ENCODE data around the gene VSTM2L.

Gene VSTM2L

GRCh38 chr20:37943033-37943432 is 40.1 kb downstream of the VSTM2L start:
- Histone ChIP-seq H3K4me1 (ENCODE audit: insufficient read depth, low read length, severe bottlenecking) (peaks cover 7% of the 10 kb centered on the region), H3F3A (ENCODE audit: insufficient read depth, low read length) (no peaks in the 10 kb centered on the region), H2AFZ (ENCODE audit: low read length) (no peak overlapping the region), H3K36me3 (ENCODE audit: insufficient read depth, low read length) (no peaks in the 10 kb centered on the region; the same call in 1 of the 2 replicates), H4K20me1 (ENCODE audit: insufficient read depth, low read length) (no peaks in the 10 kb centered on the region), H3K9me3 (ENCODE audit: low read length) (peaks cover 5% of the 10 kb centered on the region; the same call in 1 of the 2 replicates), H3K27ac (ENCODE audit: low read depth, low read length, poor library complexity, severe bottlenecking) (no peak overlapping the region), H3K9me2 (ENCODE audit: low read depth, low read length) (no peaks in the 10 kb centered on the region), H3K79me2 (ENCODE audit: insufficient read depth, low read length) (no peaks in the 10 kb centered on the region), H3K9ac (ENCODE audit: low read length) (no peak overlapping the region), H3K27me3 (ENCODE audit: insufficient read depth, low read length) (peaks cover 4% of the 10 kb centered on the region; the same call in 1 of the 2 replicates), H3K4me2 (ENCODE audit: low read length) (no peak overlapping the region), H3K4me3 (ENCODE audit: low read depth, low read length, poor library complexity, severe bottlenecking) (no peak overlapping the region)
- TF ChIP-seq EZH2 (IDR thresholded peaks at IDR 0.05; ENCODE audit: borderline replicate concordance, low read length) = no peak
- TF ChIP-seq, protein P1, sequence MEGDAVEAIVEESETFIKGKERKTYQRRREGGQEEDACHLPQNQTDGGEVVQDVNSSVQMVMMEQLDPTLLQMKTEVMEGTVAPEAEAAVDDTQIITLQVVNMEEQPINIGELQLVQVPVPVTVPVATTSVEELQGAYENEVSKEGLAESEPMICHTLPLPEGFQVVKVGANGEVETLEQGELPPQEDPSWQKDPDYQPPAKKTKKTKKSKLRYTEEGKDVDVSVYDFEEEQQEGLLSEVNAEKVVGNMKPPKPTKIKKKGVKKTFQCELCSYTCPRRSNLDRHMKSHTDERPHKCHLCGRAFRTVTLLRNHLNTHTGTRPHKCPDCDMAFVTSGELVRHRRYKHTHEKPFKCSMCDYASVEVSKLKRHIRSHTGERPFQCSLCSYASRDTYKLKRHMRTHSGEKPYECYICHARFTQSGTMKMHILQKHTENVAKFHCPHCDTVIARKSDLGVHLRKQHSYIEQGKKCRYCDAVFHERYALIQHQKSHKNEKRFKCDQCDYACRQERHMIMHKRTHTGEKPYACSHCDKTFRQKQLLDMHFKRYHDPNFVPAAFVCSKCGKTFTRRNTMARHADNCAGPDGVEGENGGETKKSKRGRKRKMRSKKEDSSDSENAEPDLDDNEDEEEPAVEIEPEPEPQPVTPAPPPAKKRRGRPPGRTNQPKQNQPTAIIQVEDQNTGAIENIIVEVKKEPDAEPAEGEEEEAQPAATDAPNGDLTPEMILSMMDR (IDR thresholded peaks at IDR 0.05; ENCODE audit: low read length) = no peak

DNA sequence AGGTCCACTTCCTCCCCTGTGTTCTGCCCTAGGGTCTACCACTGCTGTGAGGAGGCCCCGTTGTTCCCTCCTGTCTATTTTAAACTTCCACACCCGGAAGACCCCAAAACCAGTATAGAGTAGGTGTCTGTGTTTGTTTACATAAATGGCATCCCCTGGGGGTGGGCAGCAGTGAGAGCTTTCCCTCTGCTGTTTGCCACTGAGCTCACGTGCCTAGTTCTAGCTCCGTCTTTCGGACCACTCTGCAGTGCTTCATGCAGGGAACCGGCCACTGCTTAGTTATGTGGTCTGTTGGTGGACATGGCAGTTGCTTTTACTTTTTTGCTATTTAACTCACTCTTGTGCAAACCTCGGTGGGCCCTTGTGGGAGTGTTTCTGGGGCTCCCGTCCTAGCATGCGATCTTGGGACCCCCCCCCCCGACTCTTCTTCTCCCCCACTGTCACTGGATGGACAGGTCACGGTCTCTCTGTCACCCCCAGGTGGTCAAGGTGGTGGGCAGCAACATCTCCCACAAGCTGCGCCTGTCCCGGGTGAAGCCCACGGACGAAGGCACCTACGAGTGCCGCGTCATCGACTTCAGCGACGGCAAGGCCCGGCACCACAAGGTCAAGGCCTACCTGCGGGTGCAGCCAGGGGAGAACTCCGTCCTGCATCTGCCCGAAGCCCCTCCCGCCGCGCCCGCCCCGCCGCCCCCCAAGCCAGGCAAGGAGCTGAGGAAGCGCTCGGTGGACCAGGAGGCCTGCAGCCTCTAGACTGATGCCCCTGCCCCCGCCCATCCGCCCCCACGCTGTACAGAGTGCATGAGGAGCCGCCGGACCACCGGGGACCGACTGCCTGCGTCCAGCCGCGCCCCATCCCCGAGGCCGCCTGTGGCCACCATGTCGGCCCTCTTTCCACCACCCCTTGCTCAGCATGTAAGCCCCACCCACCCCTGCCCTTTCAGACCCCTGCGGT is 40.9 kb downstream of the VSTM2L start:
- no peaks in the 10 kb centered on the region for H4K20me1 ChIP-seq (ENCODE audit: insufficient read depth, low read length)
- H3K27me3 ChIP-seq (ENCODE audit: insufficient read depth, low read length) = peaks cover 4% of the 10 kb centered on the region; the same call in 1 of the 2 replicates
- H3K4me1 ChIP-seq (ENCODE audit: insufficient read depth, low read length, severe bottlenecking) = peaks cover 7% of the 10 kb centered on the region
- no peaks in the 10 kb centered on the region for H3F3A ChIP-seq (ENCODE audit: insufficient read depth, low read length)
- H2AFZ ChIP-seq (ENCODE audit: low read length) = no peak overlapping the region
- H3K4me2 ChIP-seq (ENCODE audit: low read length) = no peak overlapping the region
- peaks cover 5% of the 10 kb centered on the region; the same call in 1 of the 2 replicates for H3K9me3 ChIP-seq (ENCODE audit: low read length)
- no peak overlapping the region for H3K9ac ChIP-seq (ENCODE audit: low read length)
- no peaks in the 10 kb centered on the region for H3K79me2 ChIP-seq (ENCODE audit: insufficient read depth, low read length)
- H3K27ac ChIP-seq (ENCODE audit: low read depth, low read length, poor library complexity, severe bottlenecking) = no peak overlapping the region
- no peaks in the 10 kb centered on the region; the same call in 1 of the 2 replicates for H3K36me3 ChIP-seq (ENCODE audit: insufficient read depth, low read length)
- H3K4me3 ChIP-seq (ENCODE audit: low read depth, low read length, poor library complexity, severe bottlenecking) = no peak overlapping the region
- TF ChIP-seq, protein P1 (IDR thresholded peaks at IDR 0.05; ENCODE audit: low read length) = no peak
- TF ChIP-seq EZH2 (IDR thresholded peaks at IDR 0.05; ENCODE audit: borderline replicate concordance, low read length) = no peak
- H3K9me2 ChIP-seq (ENCODE audit: low read depth, low read length) = no peaks in the 10 kb centered on the region

- TF ChIP-seq, protein P1 (IDR thresholded peaks at IDR 0.05; ENCODE audit: low read length) = no peak
- TF ChIP-seq EZH2 (IDR thresholded peaks at IDR 0.05; ENCODE audit: borderline replicate concordance, low read length) = no peak
- Histone ChIP-seq H3K36me3 (ENCODE audit: insufficient read depth, low read length) (no peaks in the 10 kb centered on the region; the same call in 1 of the 2 replicates), H3K9ac (ENCODE audit: low read length) (no peak overlapping the region), H3K27ac (ENCODE audit: low read depth, low read length, poor library complexity, severe bottlenecking) (no peak overlapping the region), H3K27me3 (ENCODE audit: insufficient read depth, low read length) (peaks cover 4% of the 10 kb centered on the region; the same call in 1 of the 2 replicates), H3K9me3 (ENCODE audit: low read length) (peaks cover 5% of the 10 kb centered on the region; the same call in 1 of the 2 replicates), H3K9me2 (ENCODE audit: low read depth, low read length) (no peaks in the 10 kb centered on the region), H4K20me1 (ENCODE audit: insufficient read depth, low read length) (no peaks in the 10 kb centered on the region), H3K79me2 (ENCODE audit: insufficient read depth, low read length) (no peaks in the 10 kb centered on the region), H3K4me2 (ENCODE audit: low read length) (no peak overlapping the region), H3F3A (ENCODE audit: insufficient read depth, low read length) (no peaks in the 10 kb centered on the region), H2AFZ (ENCODE audit: low read length) (no peak overlapping the region), H3K4me3 (ENCODE audit: low read depth, low read length, poor library complexity, severe bottlenecking) (no peak overlapping the region), H3K4me1 (ENCODE audit: insufficient read depth, low read length, severe bottlenecking) (peaks cover 7% of the 10 kb centered on the region)
Observed at GRCh38 chr20:37944456-37944981, 41.6 kb downstream of the VSTM2L start.

Data from OCI-LY1 (cell line).